Endothelial cell of umbilical vein (primary cell): ENCODE data around the gene FOXP1. TPM values are rescaled to one million over a fixed set of nuclear protein-coding genes. Genes with fewer than 3 reads are reported as not detected.

Experiments used
- BruUV-seq: library from RNA; stranded (reverse); fragments of 400-500 nt; replicated peaks from 2 replicates; lab custom pipeline; 2021; lab: Mats Ljungman, UMichigan
- CTCF ChIA-PET: fragments of 300-600, 350-600 bp; sonication (Branson Sonifier 250); formaldehyde crosslinking; loops from one replicate; lab custom pipeline; 2021; ENCODE audit warnings: antibody characterized with exemption, inconsistent platforms; lab: Charles Lee
- POLR2A ChIA-PET: fragments of 300-600, 350-600 bp; sonication (Branson Sonifier 250); formaldehyde crosslinking; loops from one replicate; lab custom pipeline; 2021; ENCODE audit warnings: antibody characterized with exemption, inconsistent platforms; lab: Charles Lee
- DNase-seq: peaks from one replicate; pipeline ENCODE4 v3.0.0-alpha.2; 2011; ENCODE audit warnings: low read depth, low spot score
- FAIRE-seq: peaks from 2 replicates; lab custom pipeline; 2011; peaks lifted over from hg19 to GRCh38; lab: Jason Lieb, UNC
- H2AFZ ChIP-seq: 2 replicates; pipeline ENCODE4 v1.6.0; 2012; ENCODE audit warnings: low read depth, low read length, control low read depth, inconsistent platforms
- H3K27ac ChIP-seq: 2 replicates; pipeline ENCODE4 v1.5.1; 2011; ENCODE audit warnings: low read depth, mild to moderate bottlenecking, control low read depth, low read length, moderate library complexity; ENCODE audit not compliant: insufficient read depth
- H3K27me3 ChIP-seq, 2 experiments: 2 replicates each; pipeline versions ENCODE4 v1.6.0 to v1.6.1; 2011; ENCODE audit warnings: low read length in 2 of 2, mixed read lengths in 1 of 2; ENCODE audit not compliant: control insufficient read depth in 2 of 2, insufficient read depth in 2 of 2
- H3K36me3 ChIP-seq, 2 experiments: 2 replicates in 1 of 2; 3 replicates in 1 of 2; pipeline ENCODE4 v1.5.1; 2011; ENCODE audit warnings: low read length in 2 of 2, mild to moderate bottlenecking in 1 of 2, moderate library complexity in 1 of 2; ENCODE audit not compliant: control insufficient read depth in 2 of 2, insufficient read depth in 2 of 2; ENCODE audit errors: extremely low read depth in 1 of 2
- H3K4me1 ChIP-seq: 3 replicates; pipeline ENCODE4 v1.5.1; 2011; ENCODE audit warnings: mild to moderate bottlenecking, low read length; ENCODE audit not compliant: control insufficient read depth, insufficient read depth; ENCODE audit errors: extremely low read depth
- H3K4me2 ChIP-seq: 2 replicates; pipeline ENCODE4 v1.6.1; 2011; ENCODE audit warnings: low read length, control low read depth, mixed read lengths; ENCODE audit not compliant: insufficient read depth
- H3K4me3 ChIP-seq, 3 experiments: fragments of 200-600 bp in 1 of 3; sonication (generic), shearing (Covaris generic) in 1 of 3; replicated peaks in 1 of 3; 2 replicates each; pipeline ENCODE4 v1.5.1; 2011 to 2016; ENCODE audit warnings: control low read depth in 3 of 3, low read length in 3 of 3, mild to moderate bottlenecking in 2 of 3, inconsistent platforms in 1 of 3, low read depth in 1 of 3, moderate library complexity in 1 of 3; ENCODE audit not compliant: insufficient read depth in 1 of 3
- H3K79me2 ChIP-seq: 2 replicates; pipeline ENCODE4 v1.6.0; 2012; ENCODE audit warnings: low read length, inconsistent platforms; ENCODE audit not compliant: control insufficient read depth, insufficient read depth
- H3K9ac ChIP-seq: replicated peaks from 2 replicates; pipeline ENCODE3; 2011; ENCODE audit warnings: low read length, control low read depth; ENCODE audit not compliant: insufficient read depth; ENCODE audit errors: extremely low read depth
- H3K9me1 ChIP-seq: replicated peaks from 3 replicates; pipeline ENCODE4 v1.6.0; 2011; ENCODE audit warnings: mild to moderate bottlenecking, low read length; ENCODE audit not compliant: control insufficient read depth, insufficient read depth; ENCODE audit errors: extremely low read depth
- H3K9me3 ChIP-seq: replicated peaks from 2 replicates; pipeline ENCODE4 v1.5.1; 2012; ENCODE audit warnings: low read length, inconsistent platforms; ENCODE audit not compliant: control insufficient read depth, insufficient read depth
- H4K20me1 ChIP-seq: replicated peaks from 2 replicates; pipeline ENCODE3; 2011; ENCODE audit warnings: mild to moderate bottlenecking, low read length; ENCODE audit not compliant: control insufficient read depth, insufficient read depth; ENCODE audit errors: extremely low read depth
- EZH2 ChIP-seq: IDR thresholded peaks from 2 replicates; pipeline ENCODE4 v1.6.1; 2012; ENCODE audit warnings: borderline replicate concordance, low read depth, mild to moderate bottlenecking, moderate library complexity, low read length, inconsistent platforms; ENCODE audit not compliant: severe bottlenecking
- FOS ChIP-seq: IDR thresholded peaks from 2 replicates; pipeline ENCODE4 v1.6.1; 2011; ENCODE audit warnings: mild to moderate bottlenecking, low read length, moderate library complexity, borderline replicate concordance; ENCODE audit not compliant: insufficient read depth
- GATA2 ChIP-seq: IDR thresholded peaks from 2 replicates; pipeline ENCODE4 v1.7.0; 2011; ENCODE audit warnings: low read depth, mild to moderate bottlenecking, moderate library complexity, mixed read lengths, low read length; ENCODE audit not compliant: insufficient read length, insufficient read depth
- JUN ChIP-seq: IDR thresholded peaks from 2 replicates; pipeline ENCODE4 v1.6.1; 2011; ENCODE audit warnings: borderline replicate concordance, low read depth; ENCODE audit not compliant: insufficient read length, insufficient read depth
- MYC ChIP-seq: IDR thresholded peaks from one replicate; pipeline ENCODE4 v1.6.1; 2011; ENCODE audit warnings: mild to moderate bottlenecking, low read depth, low read length
- POLR2A ChIP-seq: IDR thresholded peaks from 2 replicates; pipeline ENCODE4 v1.6.1; 2012; ENCODE audit warnings: low read depth, mild to moderate bottlenecking, control low read depth, low read length
- POLR2AphosphoS5 ChIP-seq: IDR thresholded peaks from 2 replicates; pipeline ENCODE4 v1.6.1; 2012; ENCODE audit warnings: low read depth, mild to moderate bottlenecking, control low read depth, low read length, moderate library complexity; ENCODE audit not compliant: insufficient read depth
- dilution Hi-C: fragments of 300-500 bp; cut with MboI; formaldehyde crosslinking; loops from one replicate; pipeline ENCODE4 v1.15.0; 2019; ENCODE audit warnings: low sequenced_read_pairs; ENCODE audit not compliant: extremely low pct_ligation_motif_present
- intact Hi-C: fragments of 100-400 bp; cut with micrococcal nuclease; formaldehyde crosslinking; loops from one replicate; pipeline ENCODE4 v1.10.0; 2022
- polyA plus RNA-seq, 4 experiments: library from polyadenylated mRNA; depleted of rRNA in 3 of 4; stranded (reverse) in 3 of 4; unstranded in 1 of 4; fragments of >200 nt; gene quantifications; 2 replicates each; pipeline versions ENCODE4 v1.2.1 to v1.2.3, GENCODE V29; 2011 to 2012; ENCODE audit warnings: missing spikeins in 1 of 4
- total RNA-seq: library from RNA; stranded (reverse); gene quantifications from 2 replicates; pipeline ENCODE4 v1.2.3, GENCODE V29; 2021
- TF ChIP-seq, protein P1 (sequence below): IDR thresholded peaks from 2 replicates; pipeline ENCODE4 v1.6.1; 2011; ENCODE audit not compliant: insufficient read depth, insufficient read length
- TF ChIP-seq, protein P2 (sequence below), 2 donors: IDR thresholded peaks; 1 replicate in 1 of 2; 2 replicates in 1 of 2; pipeline ENCODE4 v1.5.1; 2011; ENCODE audit warnings: low read length in 2 of 2, mild to moderate bottlenecking in 2 of 2, moderate library complexity in 2 of 2, control low read depth in 1 of 2, inconsistent platforms in 1 of 2, low read depth in 1 of 2; ENCODE audit not compliant: insufficient read depth in 1 of 2; ENCODE audit errors: extremely low read depth in 1 of 2

FOXP1 gene
- total and polyA plus RNA-seq, 2 donors (not counting 3 experiments of a cell fraction or from before 2014, with no cell fraction given): 41.0 to 107 TPM

DNA sequence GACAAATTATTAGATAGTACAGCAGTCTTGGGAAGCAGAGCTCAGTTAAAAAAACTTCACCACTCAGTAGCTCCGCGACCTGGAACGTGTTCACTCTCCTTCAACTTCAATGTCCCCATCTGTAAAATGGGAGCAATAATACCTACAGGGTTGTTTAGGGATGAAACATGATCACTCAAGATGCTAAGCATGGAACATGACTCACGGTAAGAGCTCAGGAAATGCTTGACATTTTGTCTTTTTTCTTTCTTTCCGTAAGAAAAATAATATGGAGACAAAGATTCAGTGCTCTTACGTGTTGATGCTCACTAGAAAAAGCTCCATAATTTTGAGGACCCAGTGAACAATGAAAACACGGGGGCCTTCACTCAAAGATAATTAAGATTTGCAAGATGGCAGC lies 664.4 kb downstream of the FOXP1 start:
- H3K36me3 ChIP-seq: no peaks in the 10 kb centered on the region
- no peak overlapping the region for H3K4me2 ChIP-seq
- dilution Hi-C loops: no loop called here
- no peaks in the 10 kb centered on the region for H3K9me3 ChIP-seq
- H3K4me3 ChIP-seq: no peak overlapping the region
- H3K27me3 ChIP-seq: no peaks in the 10 kb centered on the region
- H3K4me1 ChIP-seq: peaks cover 8% of the 10 kb centered on the region
- H3K9ac ChIP-seq: no peak overlapping the region
- ChIA-PET CTCF (interaction anchor here (1.1 to 2.2 kb wide), 5 partner anchors 12 to 369 kb away, joined by 3 to 10 read pairs (median 4); no protein-coding TSS in a partner anchor), POLR2A (no interaction called here)
- no peaks in the 10 kb centered on the region for H4K20me1 ChIP-seq
- H2AFZ ChIP-seq: no peak overlapping the region
- H3K27ac ChIP-seq: no peak overlapping the region
- BruUV-seq: no TSS peak
- no peaks in the 10 kb centered on the region for H3K9me1 ChIP-seq
- DNase-seq: no peak
- intact Hi-C loops: no loop called here
- H3K79me2 ChIP-seq: no peaks in the 10 kb centered on the region
- FAIRE-seq: no peak
- TF ChIP-seq FOS: no peak
- TF ChIP-seq POLR2A: no peak
- TF ChIP-seq MYC: no peak
- TF ChIP-seq EZH2: no peak
- TF ChIP-seq POLR2AphosphoS5: no peak
- no peak for TF ChIP-seq GATA2
- TF ChIP-seq JUN: no peak
- TF ChIP-seq, protein P1, sequence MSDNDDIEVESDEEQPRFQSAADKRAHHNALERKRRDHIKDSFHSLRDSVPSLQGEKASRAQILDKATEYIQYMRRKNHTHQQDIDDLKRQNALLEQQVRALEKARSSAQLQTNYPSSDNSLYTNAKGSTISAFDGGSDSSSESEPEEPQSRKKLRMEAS: no peak
- TF ChIP-seq, protein P2, sequence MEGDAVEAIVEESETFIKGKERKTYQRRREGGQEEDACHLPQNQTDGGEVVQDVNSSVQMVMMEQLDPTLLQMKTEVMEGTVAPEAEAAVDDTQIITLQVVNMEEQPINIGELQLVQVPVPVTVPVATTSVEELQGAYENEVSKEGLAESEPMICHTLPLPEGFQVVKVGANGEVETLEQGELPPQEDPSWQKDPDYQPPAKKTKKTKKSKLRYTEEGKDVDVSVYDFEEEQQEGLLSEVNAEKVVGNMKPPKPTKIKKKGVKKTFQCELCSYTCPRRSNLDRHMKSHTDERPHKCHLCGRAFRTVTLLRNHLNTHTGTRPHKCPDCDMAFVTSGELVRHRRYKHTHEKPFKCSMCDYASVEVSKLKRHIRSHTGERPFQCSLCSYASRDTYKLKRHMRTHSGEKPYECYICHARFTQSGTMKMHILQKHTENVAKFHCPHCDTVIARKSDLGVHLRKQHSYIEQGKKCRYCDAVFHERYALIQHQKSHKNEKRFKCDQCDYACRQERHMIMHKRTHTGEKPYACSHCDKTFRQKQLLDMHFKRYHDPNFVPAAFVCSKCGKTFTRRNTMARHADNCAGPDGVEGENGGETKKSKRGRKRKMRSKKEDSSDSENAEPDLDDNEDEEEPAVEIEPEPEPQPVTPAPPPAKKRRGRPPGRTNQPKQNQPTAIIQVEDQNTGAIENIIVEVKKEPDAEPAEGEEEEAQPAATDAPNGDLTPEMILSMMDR (IDR thresholded peaks at IDR 0.05; ENCODE audit: extremely low read depth in 1 of 2, insufficient read depth in 1 of 2, low read depth in 1 of 2, low read length in 2 of 2): no peak
